Colonic mucosa (tissue), 4 donors: Measurements from ENCODE around the gene AKAP8L. TPM values are rescaled to one million over a fixed set of nuclear protein-coding genes. Genes with fewer than 3 reads are reported as not detected.
"Not testable (repeated sequence)": the region's sequence is repeated elsewhere in the genome, so short reads cannot be mapped to it uniquely, and the experiment has no call there.

ENCODE experiments used
- DNase-seq: peaks from one replicate; pipeline ENCODE4 v3.0.0-alpha.2; 2020
- H3K27ac ChIP-seq: fragments of 200-600 bp; one replicate; pipeline ENCODE4 v1.8.0; 2021
- H3K27me3 ChIP-seq: fragments of 200-600 bp; one replicate; pipeline ENCODE4 v1.8.0; 2021
- H3K36me3 ChIP-seq: fragments of 200-600 bp; one replicate; pipeline ENCODE4 v1.8.0; 2021
- H3K4me1 ChIP-seq: fragments of 200-600 bp; one replicate; pipeline ENCODE4 v1.8.0; 2021; ENCODE audit warnings: mild to moderate bottlenecking
- H3K4me3 ChIP-seq: fragments of 200-600 bp; one replicate; pipeline ENCODE4 v1.8.0; 2021
- H3K9ac ChIP-seq, 2 donors: one replicate each; pipeline ENCODE4 v1.7.0; 2013; ENCODE audit warnings: control low read depth in 2 of 2, low read depth in 2 of 2, low read length in 2 of 2
- H3K9me3 ChIP-seq: fragments of 200-600 bp; one replicate; pipeline ENCODE4 v1.8.0; 2021
- CTCF ChIP-seq: fragments of 200-600 bp; IDR thresholded peaks from one replicate; pipeline ENCODE4 v1.8.0; 2022; ENCODE audit warnings: antibody characterized with exemption, mild to moderate bottlenecking
- intact Hi-C: fragments of 100-400 bp; cut with DNase I; formaldehyde crosslinking; loops from one replicate; pipeline ENCODE4 v1.14.1; 2022
- total RNA-seq, 2 donors: library from RNA; stranded (reverse); fragmentation: NEBNext Ultra II Directional in 1 of 2; extraction: Animal tissue kit (Norgen Biotek cat#: 25700) in 1 of 2; gene quantifications; one replicate each; pipeline ENCODE4 v1.2.1, GENCODE V29; 2021
- donor health status: healthy.
- donor health status: DM: no; HTN: no; CAD: no.
- donor health status: DM: no; HTN: no; CAD: no.

Gene AKAP8L
- total RNA-seq, 2 donors from 2014 or later: 63.5 to 70.2 TPM

- Histone ChIP-seq H3K4me3 (no peak overlapping the region), H3K4me1 (peaks cover 18% of the 10 kb centered on the region), H3K27me3 (no peaks in the 10 kb centered on the region), H3K36me3 (no peaks in the 10 kb centered on the region), H3K27ac (no peak overlapping the region), H3K9me3 (no peaks in the 10 kb centered on the region), H3K9ac (no peak overlapping the region)
- DNase-seq: no peak
- TF ChIP-seq CTCF: no peak
- intact Hi-C loops: loop anchor here (10.0 kb wide), 1 partner anchor 134 kb away; no protein-coding TSS in a partner anchor
Observed at GRCh38 chr19:15421136-15421695, 2.4 kb upstream of the AKAP8L start.

GRCh38 chr19:15419413-15420025 lies 731 bp upstream of the AKAP8L start:
- H3K4me1 ChIP-seq: peaks cover 18% of the 10 kb centered on the region
- TF ChIP-seq CTCF: no peak

GRCh38 chr19:15418231-15418578 lies 583 bp downstream of the AKAP8L start:
- peaks cover 18% of the 10 kb centered on the region for H3K4me1 ChIP-seq
- intact Hi-C loops: no loop called here
- peak; percentile 29 for DNase-seq
- TF ChIP-seq CTCF: no peak
- H3K36me3 ChIP-seq: no peaks in the 10 kb centered on the region
- H3K27ac ChIP-seq: peak overlapping the region; percentile 83
- H3K9ac ChIP-seq: peak overlapping the region; percentile 90 to 95
- H3K27me3 ChIP-seq: no peaks in the 10 kb centered on the region
- no peaks in the 10 kb centered on the region for H3K9me3 ChIP-seq
- H3K4me3 ChIP-seq: peak overlapping the region; percentile 100

More at GRCh38 chr19:15419413-15420025, 731 bp upstream of the AKAP8L start:
- H3K9me3 ChIP-seq: no peaks in the 10 kb centered on the region
- H3K9ac ChIP-seq: peak overlapping the region; percentile 27 to 63
- intact Hi-C loops: loop anchor here (10.0 kb wide), 1 partner anchor 135 kb away; no protein-coding TSS in a partner anchor
- H3K27ac ChIP-seq: no peak overlapping the region
- no peaks in the 10 kb centered on the region for H3K27me3 ChIP-seq
- H3K4me3 ChIP-seq: peak overlapping the region; percentile 100
- DNase-seq: no peak
- no peaks in the 10 kb centered on the region for H3K36me3 ChIP-seq

GRCh38 chr19:15417699-15418098 lies 1.1 kb downstream of the AKAP8L start:
- DNase-seq: no peak
- Histone ChIP-seq H3K9me3 (no peaks in the 10 kb centered on the region), H3K36me3 (no peaks in the 10 kb centered on the region), H3K27ac (no peak overlapping the region), H3K4me1 (peaks cover 18% of the 10 kb centered on the region), H3K9ac (peak overlapping the region; percentile 90 to 95), H3K4me3 (peak overlapping the region; percentile 100), H3K27me3 (no peaks in the 10 kb centered on the region)
- no peak for TF ChIP-seq CTCF
- intact Hi-C loops: no loop called here

GRCh38 chr19:15412832-15413231 lies 6.0 kb downstream of the AKAP8L start:
- intact Hi-C loops: no loop called here
- Histone ChIP-seq H3K4me3 (no peak overlapping the region), H3K27me3 (no peaks in the 10 kb centered on the region), H3K27ac (no peak overlapping the region), H3K9ac (no peak overlapping the region), H3K4me1 (peaks cover 12% of the 10 kb centered on the region), H3K36me3 (peaks cover 8% of the 10 kb centered on the region), H3K9me3 (no peaks in the 10 kb centered on the region)
- no peak for DNase-seq
- TF ChIP-seq CTCF: no peak

GRCh38 chr19:15411351-15411750 lies 7.4 kb downstream of the AKAP8L start:
- H3K9ac ChIP-seq, H3K4me1 ChIP-seq, H3K4me3 ChIP-seq, H3K36me3 ChIP-seq, H3K27me3 ChIP-seq, intact Hi-C loops, DNase-seq, H3K9me3 ChIP-seq, H3K27ac ChIP-seq: not testable (repeated sequence)
